ENCODE data around the gene BOLA3.

- TF ChIP-seq CTCF (IDR thresholded peaks at IDR 0.05; ENCODE audit: low read length) (no peak), EZH2 (IDR thresholded peaks at IDR 0.05; ENCODE audit: borderline replicate concordance, low read length) (no peak)
Measured at GRCh38 chr2:74194799-74195198, 47.1 kb upstream of the BOLA3 start.

Measured in OCI-LY1 (cell line).